HG02678 (cell line): Measurements from ENCODE around the gene ARHGAP21.

Experiments used
- ATAC-seq: cut with Tn5 transposase; IDR thresholded peaks from one replicate; pipeline ENCODE4 v1.9.1; 2021; ENCODE audit warnings: mild to moderate bottlenecking, moderate library complexity; ENCODE audit not compliant: unreplicated experiment

ARHGAP21 gene

GRCh38 chr10:24542314-24543270, 181.1 kb downstream of the ARHGAP21 start:
- no peak for ATAC-seq

DNA sequence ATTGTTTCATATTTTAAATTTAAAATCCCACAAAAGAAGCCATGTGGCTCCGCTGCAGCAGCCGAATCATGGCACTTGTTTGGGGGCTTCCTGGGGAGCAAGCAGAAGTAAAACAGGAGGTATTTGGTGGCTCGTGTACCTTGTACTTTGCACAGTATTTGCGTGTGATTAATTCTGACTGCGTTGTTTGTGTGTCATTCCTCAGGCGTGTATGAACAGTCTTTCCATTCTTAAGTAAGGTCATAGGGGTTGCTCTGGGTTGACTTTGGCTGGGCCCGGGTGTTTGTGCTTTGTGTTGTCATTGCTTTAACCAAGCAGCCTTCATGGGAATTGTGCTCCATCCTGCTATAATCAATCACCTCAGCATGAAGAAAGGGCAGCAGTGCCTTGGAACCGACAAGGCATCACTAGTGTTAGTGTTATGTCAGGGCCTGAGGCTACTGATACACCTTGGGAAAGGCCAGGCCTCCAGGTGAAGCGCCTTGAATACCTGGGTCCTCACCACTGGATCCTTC, 182.4 kb downstream of the ARHGAP21 start:
- ATAC-seq, result no peak

DNA sequence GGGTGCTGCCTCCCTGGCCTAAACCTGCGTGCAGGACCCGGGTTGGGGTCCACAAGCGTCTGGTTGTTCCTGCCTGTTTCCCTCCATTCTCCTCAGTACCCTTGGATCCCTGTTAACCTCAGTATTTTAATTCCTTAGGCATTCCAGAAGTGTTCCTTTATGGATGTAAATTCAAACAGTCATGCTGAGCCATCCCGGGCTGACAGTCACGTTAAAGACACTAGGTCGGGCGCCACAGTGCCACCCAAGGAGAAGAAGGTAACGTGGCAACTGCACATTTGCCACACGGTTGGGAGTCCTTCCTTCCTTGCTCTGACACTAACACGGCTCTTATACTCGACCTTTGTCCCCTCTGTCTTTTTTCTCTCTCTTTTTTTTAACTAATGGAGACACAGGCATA, 187.1 kb downstream of the ARHGAP21 start:
- ATAC-seq, result no peak

DNA sequence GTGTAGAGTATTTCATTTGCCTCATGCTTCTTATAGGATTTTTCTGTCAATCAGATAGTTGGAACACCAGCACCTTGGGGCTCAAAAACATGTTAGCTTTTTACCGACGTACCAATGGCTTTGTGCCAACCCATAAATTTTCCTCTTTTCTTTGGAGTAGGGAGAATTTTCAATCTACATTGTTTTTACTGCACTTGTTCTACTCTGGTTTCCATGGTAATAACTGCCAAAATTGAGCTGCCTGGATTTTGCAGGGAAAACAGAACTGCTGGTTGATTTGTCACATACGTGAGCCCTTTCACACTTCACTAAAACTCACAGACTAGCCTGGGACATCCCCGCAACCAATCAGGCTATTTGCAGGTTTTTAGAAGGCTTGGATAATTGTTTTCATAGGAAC, 189.7 kb downstream of the ARHGAP21 start:
- no peak for ATAC-seq
